Measurements from ENCODE around the gene FGD6.
A peak's percentile ranks its signal among the peaks of the same experiment; 100 is the strongest.
"Not testable (repeated sequence)": the region's sequence is repeated elsewhere in the genome, so short reads cannot be mapped to it uniquely, and the experiment has no call there.

The FGD6 gene

DNA sequence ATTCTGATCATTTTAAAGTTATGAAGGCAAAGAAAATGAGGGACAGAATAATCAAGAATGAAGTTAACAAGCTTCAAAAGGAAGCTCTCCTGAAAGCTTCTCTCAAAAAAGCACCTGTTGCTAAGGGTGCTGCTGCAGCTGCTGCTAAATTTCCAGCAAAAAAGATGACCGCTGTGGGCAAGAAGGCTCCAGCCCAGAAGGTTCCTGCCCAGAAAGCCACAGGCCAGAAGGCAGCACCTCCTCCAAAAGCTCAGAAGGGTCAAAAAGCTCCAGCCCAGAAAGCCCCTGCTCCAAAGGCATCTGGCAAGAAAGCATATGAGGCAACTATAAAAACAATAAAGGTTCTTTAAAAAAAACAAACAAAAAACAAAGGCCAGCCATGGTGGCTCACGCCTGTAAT is 91.2 kb downstream of the FGD6 start:
- no peak for DNase-seq (ENCODE audit: low read depth in 2 of 2)

- DNase-seq (ENCODE audit: low read depth in 2 of 2), result no peak
Observed at GRCh38 chr12:95124106-95124505, 93.2 kb downstream of the FGD6 start.

- no peak for DNase-seq (ENCODE audit: low read depth in 2 of 2)
Observed at GRCh38 chr12:95118788-95119179, 98.5 kb downstream of the FGD6 start.

DNA sequence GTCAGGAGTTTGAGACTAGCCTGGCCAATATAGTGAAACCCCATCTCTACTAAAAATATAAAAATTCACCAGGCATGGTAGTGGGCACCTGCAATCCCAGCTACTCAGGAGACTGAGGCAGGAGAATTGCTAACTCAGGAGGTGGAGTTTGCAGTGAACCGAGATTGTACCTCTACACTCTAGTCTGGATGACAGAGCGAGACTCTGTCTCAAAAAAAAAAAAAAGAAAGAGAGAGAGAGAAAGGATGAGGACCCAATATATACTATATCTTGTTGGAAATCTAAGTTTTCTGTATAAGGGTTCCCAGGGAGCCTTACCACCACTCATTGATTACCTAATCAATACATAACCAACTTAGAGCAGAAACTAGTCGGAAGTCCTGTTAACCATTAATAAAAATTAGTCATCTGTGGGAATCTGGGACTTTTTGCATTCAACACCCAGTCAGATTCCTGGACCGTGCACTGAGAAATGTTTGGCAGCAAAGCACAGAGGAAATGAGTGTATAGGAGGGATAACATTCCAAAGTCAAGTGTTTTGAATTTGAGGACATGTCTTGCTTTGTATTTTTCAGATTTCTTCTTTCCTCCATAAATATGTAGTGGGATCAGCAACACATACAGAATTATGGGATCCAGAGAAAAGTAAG is 99.0 kb downstream of the FGD6 start:
- no peak for DNase-seq (ENCODE audit: low read depth in 2 of 2)

DNA sequence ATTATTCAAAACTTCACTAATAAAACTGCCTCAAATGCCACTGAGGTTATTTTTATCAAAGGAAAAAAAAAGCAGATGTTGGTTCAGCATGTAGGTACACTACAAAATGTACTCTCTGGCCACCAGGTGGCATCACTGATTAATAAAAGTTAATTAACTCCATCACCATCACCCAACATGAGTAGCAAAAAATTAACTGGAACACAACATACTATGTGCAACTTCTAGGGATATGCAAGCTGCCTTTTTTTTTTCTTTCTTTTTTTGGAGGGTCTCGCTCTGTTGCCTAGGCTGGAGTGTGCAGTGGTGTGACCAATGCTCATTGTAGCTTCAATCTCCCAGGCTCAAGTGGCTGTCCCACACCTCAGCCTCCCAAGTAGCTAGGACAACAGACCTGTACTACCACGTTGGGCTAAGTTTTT is 100.1 kb downstream of the FGD6 start:
- DNase-seq (ENCODE audit: low read depth in 2 of 2), result peak; percentile 4 to 30

GRCh38 chr12:95116773-95117172 is 100.5 kb downstream of the FGD6 start:
- DNase-seq (ENCODE audit: low read depth in 2 of 2), result no peak

GRCh38 chr12:95116341-95116740 is 100.9 kb downstream of the FGD6 start:
- DNase-seq (ENCODE audit: low read depth in 2 of 2), result no peak

DNA sequence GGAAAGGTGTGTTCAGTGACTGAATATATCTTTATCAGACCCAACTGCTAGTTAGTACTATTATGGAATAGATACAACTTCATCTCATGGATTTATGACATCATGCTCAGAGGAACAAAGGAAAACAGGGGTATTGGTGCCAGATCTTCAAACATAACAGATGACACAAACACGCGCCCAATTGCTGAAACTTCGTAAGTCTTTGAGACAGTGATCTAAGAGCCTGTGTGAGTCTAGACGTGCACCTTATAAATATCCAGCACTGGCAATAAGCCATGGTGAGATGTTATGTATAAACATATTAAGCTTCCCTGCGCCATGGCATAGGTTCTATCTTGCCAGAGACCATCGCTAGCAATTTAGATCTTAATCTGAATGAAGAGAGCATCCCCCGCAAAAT is 101.6 kb downstream of the FGD6 start:
- DNase-seq (ENCODE audit: low read depth in 2 of 2), result no peak

GRCh38 chr12:95114766-95115405 is 102.4 kb downstream of the FGD6 start:
- no peak for DNase-seq (ENCODE audit: low read depth in 2 of 2)

DNA sequence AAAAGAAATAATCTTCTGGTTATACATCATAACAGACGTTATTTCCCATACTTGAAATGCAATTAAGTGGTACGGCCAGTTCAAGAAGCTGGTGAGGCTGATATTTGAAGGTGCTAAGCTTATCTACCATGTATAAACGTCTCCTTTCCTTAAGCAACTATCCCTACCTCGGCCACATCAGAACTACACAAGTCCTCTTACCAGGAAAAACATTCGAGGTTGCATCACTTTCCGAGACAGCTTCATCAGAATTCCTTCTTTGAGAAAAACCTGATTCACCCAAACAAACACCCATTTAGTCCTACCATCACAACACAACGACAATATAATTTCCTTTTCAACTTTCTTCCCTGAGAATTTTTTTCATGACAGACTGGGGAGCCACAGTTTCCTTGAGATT is 109.9 kb downstream of the FGD6 start:
- DNase-seq (ENCODE audit: low read depth in 2 of 2), result no peak

GRCh38 chr12:95105540-95105939 is 111.7 kb downstream of the FGD6 start:
- DNase-seq (ENCODE audit: low read depth in 2 of 2), result no peak

DNA sequence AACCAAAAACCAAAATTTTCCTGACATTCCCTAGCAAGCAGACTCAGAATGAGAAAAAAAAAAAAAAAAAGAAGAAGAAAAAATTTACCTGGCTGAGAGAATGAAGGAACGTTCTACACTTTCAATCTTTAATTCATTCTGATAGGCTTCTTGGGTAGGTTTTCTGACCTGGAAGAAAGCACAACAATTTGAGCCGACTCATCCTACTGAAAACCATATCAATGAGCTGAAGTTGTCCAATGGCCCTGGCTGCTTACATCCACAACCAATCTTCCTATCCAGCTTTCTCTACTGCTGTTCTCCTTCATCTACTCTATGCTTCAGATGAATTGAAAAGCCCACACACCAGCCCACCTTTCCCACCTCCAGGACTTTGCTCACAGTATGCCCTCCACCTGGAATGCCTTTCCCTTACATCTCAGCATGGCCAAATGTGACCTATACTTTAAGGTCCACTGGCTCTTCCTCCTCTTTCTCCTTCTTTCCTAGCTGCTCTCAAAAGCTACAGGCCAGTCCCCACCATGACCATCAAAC is 112.3 kb downstream of the FGD6 start:
- no peak for DNase-seq (ENCODE audit: low read depth in 2 of 2)

GRCh38 chr12:95102916-95103671 is 114.2 kb downstream of the FGD6 start:
- no peak for DNase-seq (ENCODE audit: low read depth in 2 of 2)

DNA sequence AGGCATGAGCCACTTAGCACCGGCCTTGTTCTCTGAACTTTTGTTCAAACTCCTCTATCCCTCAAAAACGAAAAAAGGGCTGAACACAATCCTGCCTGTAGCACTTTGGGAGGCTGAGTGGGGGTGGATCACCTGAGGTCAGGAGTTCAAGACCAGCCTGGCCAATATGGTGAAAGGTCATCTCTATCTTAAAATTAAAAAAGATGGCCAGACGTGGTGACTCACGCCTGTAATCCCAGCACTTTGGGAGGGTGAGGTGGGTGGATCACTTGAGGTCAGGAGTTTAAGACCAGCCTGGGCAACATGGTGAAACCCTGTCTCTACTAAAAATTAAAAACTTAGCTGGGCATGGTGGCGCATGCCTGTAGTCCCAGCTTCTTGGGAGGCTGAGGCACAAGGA is 115.3 kb downstream of the FGD6 start:
- not testable (repeated sequence) for DNase-seq (ENCODE audit: low read depth in 2 of 2)

- DNase-seq (ENCODE audit: low read depth in 2 of 2), result no peak
Observed at GRCh38 chr12:95100264-95101190, 116.7 kb downstream of the FGD6 start.

- no peak for DNase-seq (ENCODE audit: low read depth in 2 of 2)
Observed at GRCh38 chr12:95099270-95099790, 117.9 kb downstream of the FGD6 start.

- no peak for DNase-seq (ENCODE audit: low read depth in 2 of 2)
Observed at GRCh38 chr12:95096852-95097251, 120.4 kb downstream of the FGD6 start.

GRCh38 chr12:95096378-95096777 is 120.9 kb downstream of the FGD6 start:
- DNase-seq (ENCODE audit: low read depth in 2 of 2), result no peak

DNA sequence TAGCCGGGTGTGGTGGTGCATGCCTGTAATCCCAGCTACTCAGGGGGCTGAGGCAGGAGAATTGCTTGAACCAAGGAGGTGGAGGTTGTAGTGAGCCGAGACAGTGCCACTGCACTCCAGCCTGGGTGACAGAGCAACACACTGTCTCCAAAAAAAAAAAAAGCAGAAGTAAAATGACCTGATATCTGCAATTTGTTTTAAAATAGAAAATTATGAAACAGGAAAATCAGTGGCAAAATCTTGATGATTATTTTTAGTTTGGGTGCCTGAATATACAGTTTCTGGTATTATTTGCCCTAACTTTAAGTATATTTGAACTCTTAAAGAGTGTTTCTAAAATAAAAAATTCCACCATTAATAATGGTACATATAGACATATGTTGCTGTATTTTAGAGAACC is 121.4 kb downstream of the FGD6 start:
- not testable (repeated sequence) for DNase-seq (ENCODE audit: low read depth in 2 of 2)

DNA sequence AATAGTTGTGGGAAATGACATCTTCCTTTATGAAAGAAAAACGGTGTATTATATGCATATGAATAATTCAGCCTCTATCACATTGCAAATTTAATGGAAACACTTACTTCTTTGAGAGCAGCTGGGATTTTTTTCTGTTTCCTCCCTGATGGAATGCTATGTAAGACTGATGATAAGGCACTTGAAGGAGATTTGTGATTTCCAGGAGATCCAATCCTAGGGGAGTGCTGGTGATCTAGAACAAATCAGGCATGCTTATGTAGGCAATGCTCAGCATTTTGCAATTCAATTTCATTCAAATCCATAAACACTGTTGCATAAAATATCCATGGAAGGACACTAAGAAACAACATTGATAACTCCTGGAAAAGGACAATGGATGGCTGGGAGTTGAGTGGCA is 127.8 kb downstream of the FGD6 start:
- DNase-seq (ENCODE audit: low read depth in 2 of 2), result no peak

DNA sequence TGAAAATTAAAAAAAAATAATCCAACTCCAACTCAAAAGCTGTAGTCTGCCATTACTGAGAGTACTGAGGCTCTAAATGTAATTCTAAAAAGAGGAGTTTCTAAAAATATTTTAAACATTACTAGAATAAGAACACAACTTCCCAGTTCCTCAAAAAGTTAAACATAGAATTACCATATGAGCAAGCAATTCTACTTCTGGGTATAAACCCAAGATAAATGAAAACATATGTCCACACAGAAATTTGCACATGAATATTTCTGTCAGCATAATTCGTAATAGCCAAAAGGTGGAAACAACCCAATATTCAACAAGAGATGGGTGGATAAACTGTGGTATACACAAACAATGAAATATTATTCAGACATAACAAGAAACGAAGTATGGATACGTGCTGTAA is 128.9 kb downstream of the FGD6 start:
- no peak for DNase-seq (ENCODE audit: low read depth in 2 of 2)

Data from stimulated activated CD8-positive, alpha-beta memory T cell treated with anti-CD3 and anti-CD28 coated beads, Interleukin-2, amount 100 ng/mL, for 1 hour (primary cell).